MCF 10A (cell line): ENCODE data around the gene GBGT1. TPM values are rescaled to one million over a fixed set of nuclear protein-coding genes. Genes with fewer than 3 reads are reported as not detected.

Experiments
- BruUV-seq: library from RNA; stranded (reverse); fragments of 400-500 nt; replicated peaks from 2 replicates; lab custom pipeline; 2021; lab: Mats Ljungman, UMichigan
- CTCF ChIA-PET: fragments of 300-600 bp; sonication (Branson Sonifier 250); formaldehyde crosslinking; extraction: SDS; loops from one replicate; lab custom pipeline; 2021; ENCODE audit warnings: antibody characterized with exemption, inconsistent platforms; lab: Yijun Ruan, JAX
- POLR2A ChIA-PET: fragments of 300-600, 350-650 bp; sonication (Branson Sonifier 250); formaldehyde crosslinking; extraction: SDS; loops from one replicate; lab custom pipeline; 2020; ENCODE audit warnings: antibody characterized with exemption, inconsistent platforms; lab: Yijun Ruan, JAX
- DNase-seq: peaks from one replicate; pipeline ENCODE4 v3.0.0-alpha.2; 2018; ENCODE audit not compliant: unreplicated experiment
- H3K27ac Mint-ChIP-seq: one replicate; pipeline ENCODE4 v1.8.0; 2022; ENCODE audit warnings: mild to moderate bottlenecking, low read depth, mixed read lengths; ENCODE audit not compliant: unreplicated experiment
- H3K27me3 Mint-ChIP-seq: one replicate; pipeline ENCODE4 v1.8.0; 2022; ENCODE audit warnings: mixed read lengths; ENCODE audit not compliant: insufficient read depth, unreplicated experiment
- H3K36me3 Mint-ChIP-seq: one replicate; pipeline ENCODE4 v1.8.0; 2022; ENCODE audit warnings: mild to moderate bottlenecking, moderate library complexity, mixed read lengths; ENCODE audit not compliant: insufficient read depth, unreplicated experiment
- H3K4me1 Mint-ChIP-seq: one replicate; pipeline ENCODE4 v1.8.0; 2022; ENCODE audit warnings: mixed read lengths; ENCODE audit not compliant: insufficient read depth, unreplicated experiment
- H3K4me3 Mint-ChIP-seq: one replicate; pipeline ENCODE4 v1.8.0; 2022; ENCODE audit warnings: mild to moderate bottlenecking, moderate library complexity, mixed read lengths; ENCODE audit not compliant: unreplicated experiment
- H3K9me3 Mint-ChIP-seq: one replicate; pipeline ENCODE4 v1.8.0; 2022; ENCODE audit warnings: mixed read lengths; ENCODE audit not compliant: unreplicated experiment
- intact Hi-C: fragments of 100-400 bp; cut with micrococcal nuclease; formaldehyde crosslinking; loops from 2 replicates; pipeline ENCODE4 v1.14.1; 2022
- total RNA-seq: library from RNA; stranded (reverse); gene quantifications from 2 replicates; pipeline ENCODE4 v1.2.3, GENCODE V29; 2022
- TF ChIP-seq, protein P1 (sequence below): fragments of 200-600 bp; IDR thresholded peaks from one replicate; pipeline ENCODE4 v1.8.0; 2022; ENCODE audit warnings: antibody characterized with exemption, mild to moderate bottlenecking; ENCODE audit not compliant: unreplicated experiment

GBGT1 gene
- total RNA-seq, 1 experiment from 2014 or later, result not detected

- Mint-ChIP-seq H3K9me3 (no peaks in the 10 kb centered on the region), H3K4me1 (peaks cover 27% of the 10 kb centered on the region), H3K27ac (peak overlapping the region; percentile 98), H3K36me3 (peaks cover 8% of the 10 kb centered on the region), H3K27me3 (no peaks in the 10 kb centered on the region), H3K4me3 (peak overlapping the region; percentile 44)
- ChIA-PET CTCF (interaction anchor here (0.7 to 7.6 kb wide), 4 partner anchors 11 to 96 kb away, joined by 3 to 119 read pairs (median 8); no protein-coding TSS in a partner anchor), POLR2A (interaction anchor here (0.6 to 5.0 kb wide), 11 partner anchors 8 to 322 kb away, joined by 3 to 53 read pairs (median 8); partner anchors contain the start of genes GTF3C5, MED22, RALGDS and RPL7A)
- peak; percentile 99 for DNase-seq
- intact Hi-C loops, result no loop called here
- BruUV-seq, result no TSS peak
- TF ChIP-seq, protein P1, sequence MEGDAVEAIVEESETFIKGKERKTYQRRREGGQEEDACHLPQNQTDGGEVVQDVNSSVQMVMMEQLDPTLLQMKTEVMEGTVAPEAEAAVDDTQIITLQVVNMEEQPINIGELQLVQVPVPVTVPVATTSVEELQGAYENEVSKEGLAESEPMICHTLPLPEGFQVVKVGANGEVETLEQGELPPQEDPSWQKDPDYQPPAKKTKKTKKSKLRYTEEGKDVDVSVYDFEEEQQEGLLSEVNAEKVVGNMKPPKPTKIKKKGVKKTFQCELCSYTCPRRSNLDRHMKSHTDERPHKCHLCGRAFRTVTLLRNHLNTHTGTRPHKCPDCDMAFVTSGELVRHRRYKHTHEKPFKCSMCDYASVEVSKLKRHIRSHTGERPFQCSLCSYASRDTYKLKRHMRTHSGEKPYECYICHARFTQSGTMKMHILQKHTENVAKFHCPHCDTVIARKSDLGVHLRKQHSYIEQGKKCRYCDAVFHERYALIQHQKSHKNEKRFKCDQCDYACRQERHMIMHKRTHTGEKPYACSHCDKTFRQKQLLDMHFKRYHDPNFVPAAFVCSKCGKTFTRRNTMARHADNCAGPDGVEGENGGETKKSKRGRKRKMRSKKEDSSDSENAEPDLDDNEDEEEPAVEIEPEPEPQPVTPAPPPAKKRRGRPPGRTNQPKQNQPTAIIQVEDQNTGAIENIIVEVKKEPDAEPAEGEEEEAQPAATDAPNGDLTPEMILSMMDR, result no peak
Measured at GRCh38 chr9:133135146-133135745, 28.5 kb downstream of the GBGT1 start.

DNA sequence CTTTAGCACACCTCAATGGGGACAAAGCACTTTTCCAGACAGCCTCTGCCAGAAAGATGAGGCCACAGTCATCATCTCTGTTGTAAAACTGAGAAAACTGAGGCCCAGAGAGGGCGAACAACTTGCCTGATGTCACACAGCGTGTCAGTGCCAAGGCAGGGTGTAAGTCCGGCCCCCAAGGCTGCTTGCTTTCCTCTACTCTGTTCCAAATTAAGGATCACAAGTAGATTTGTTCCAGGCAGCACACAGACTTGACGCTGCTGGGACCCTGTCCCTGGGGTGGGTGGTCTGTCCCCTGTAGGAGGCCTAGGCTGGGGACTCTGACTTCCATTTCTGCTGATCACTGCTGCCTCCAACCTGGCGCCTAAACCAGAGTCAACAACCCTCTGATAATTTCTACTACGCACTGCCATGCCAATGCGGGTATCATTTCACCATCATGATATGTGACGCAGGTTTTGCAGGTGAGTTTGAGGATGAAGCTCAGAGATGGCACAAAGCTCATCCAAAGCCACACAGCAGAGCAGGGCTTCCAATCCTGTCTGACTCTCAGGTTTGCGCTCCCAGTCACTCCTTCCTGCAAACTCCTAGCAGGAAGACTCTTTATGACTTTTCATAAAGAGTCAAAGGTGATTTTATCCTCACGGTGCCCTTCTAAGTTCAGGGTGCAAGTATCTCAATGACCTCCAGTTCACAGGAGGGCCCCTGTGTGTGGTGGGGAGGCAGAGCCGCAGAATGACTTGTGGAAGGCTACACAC is 29.1 kb downstream of the GBGT1 start:
- Mint-ChIP-seq H3K36me3 (peaks cover 8% of the 10 kb centered on the region), H3K27me3 (no peaks in the 10 kb centered on the region), H3K27ac (peak overlapping the region; percentile 98), H3K4me1 (peaks cover 27% of the 10 kb centered on the region), H3K9me3 (no peaks in the 10 kb centered on the region), H3K4me3 (peak overlapping the region; percentile 44)
- POLR2A ChIA-PET, result interaction anchor here (0.6 to 5.0 kb wide), 15 partner anchors 8 to 190 kb away, joined by 3 to 53 read pairs (median 5); partner anchors contain the start of genes GTF3C5 and RALGDS
- no TSS peak for BruUV-seq
- DNase-seq, result peak; percentile 47
- TF ChIP-seq, protein P1, result no peak
- intact Hi-C loops, result no loop called here
- CTCF ChIA-PET, result interaction anchor here (0.6 to 7.6 kb wide), 5 partner anchors 11 to 781 kb away, joined by 3 to 119 read pairs (median 8); no protein-coding TSS in a partner anchor

GRCh38 chr9:133133681-133134387 is 29.9 kb downstream of the GBGT1 start:
- H3K4me3 Mint-ChIP-seq, result peak overlapping the region; percentile 44
- ChIA-PET CTCF (interaction anchor here (0.5 to 7.6 kb wide), 9 partner anchors 12 to 1723 kb away, joined by 3 to 119 read pairs (median 3); partner anchors contain the start of gene GTF3C5), POLR2A (interaction anchor here (0.6 to 5.0 kb wide), 14 partner anchors 9 to 353 kb away, joined by 3 to 53 read pairs (median 3); partner anchors contain the start of genes GTF3C5 and RALGDS)
- TSS peak; percentile 96 for BruUV-seq
- peak; percentile 98 for DNase-seq
- intact Hi-C loops, result loop anchor here (1.0 kb wide), 1 partner anchor 31 kb away; no protein-coding TSS in a partner anchor
- peaks cover 27% of the 10 kb centered on the region for H3K4me1 Mint-ChIP-seq
- H3K9me3 Mint-ChIP-seq, result no peaks in the 10 kb centered on the region
- H3K36me3 Mint-ChIP-seq, result peaks cover 8% of the 10 kb centered on the region
- H3K27ac Mint-ChIP-seq, result peak overlapping the region; percentile 98
- H3K27me3 Mint-ChIP-seq, result no peaks in the 10 kb centered on the region
- TF ChIP-seq, protein P1, result no peak
